ENCODE data around the gene RPTOR. TPM values are rescaled to one million over a fixed set of nuclear protein-coding genes. Genes with fewer than 3 reads are reported as not detected.

RPTOR gene
- total RNA-seq, 1 experiment from 2014 or later, result 25.1 TPM

GRCh38 chr17:80856863-80857755 is 312.5 kb downstream of the RPTOR start:
- Histone ChIP-seq H3K14ac (ENCODE audit: insufficient read depth, low read length) (no peak overlapping the region; the same call in 1 of the 2 replicates), H3K56ac (ENCODE audit: insufficient read length, low read depth, low read length) (no peak overlapping the region), H3K27ac (ENCODE audit: insufficient read length, low read depth, low read length) (no peak overlapping the region), H3K27me3 (ENCODE audit: insufficient read depth, low read length) (no peaks in the 10 kb centered on the region), H4K20me1 (ENCODE audit: control insufficient read depth, insufficient read depth, insufficient read length) (no peaks in the 10 kb centered on the region), H3K9ac (ENCODE audit: extremely low read depth, insufficient read length, low read length) (no peak overlapping the region), H3K9me3 (ENCODE audit: control insufficient read depth, low read depth, low read length) (no peaks in the 10 kb centered on the region), H2BK15ac (ENCODE audit: low read depth, low read length) (no peak overlapping the region), H2AFZ (ENCODE audit: low read length) (no peak overlapping the region), H4K5ac (ENCODE audit: insufficient read length, low read depth, low read length) (no peak overlapping the region), H4K8ac (replicated peaks; ENCODE audit: insufficient read length, low read depth, low read length) (no peak overlapping the region), H3K79me2 (ENCODE audit: insufficient read depth, low read length) (no peaks in the 10 kb centered on the region), H2BK12ac (ENCODE audit: insufficient read length, low read depth, low read length) (no peak overlapping the region), H3K79me1 (ENCODE audit: insufficient read depth, low read depth, low read length, poor library complexity, severe bottlenecking) (no peaks in the 10 kb centered on the region), H3T11ph (ENCODE audit: low read length) (no peak overlapping the region), H3K4ac (ENCODE audit: low read depth, low read length) (no peak overlapping the region), H3K4me1 (ENCODE audit: insufficient read depth, low read length) (peaks cover 5% of the 10 kb centered on the region; the same call in 1 of the 2 replicates), H3K4me2 (ENCODE audit: insufficient read depth, insufficient read length, low read length) (no peak overlapping the region), H2BK120ac (ENCODE audit: low read depth, low read length, poor library complexity, severe bottlenecking) (no peak overlapping the region), H2BK5ac (ENCODE audit: insufficient read length, low read length) (no peak overlapping the region), H3K18ac (ENCODE audit: insufficient read length, low read depth, low read length) (no peak overlapping the region), H2AK5ac (ENCODE audit: insufficient read length, low read length) (no peak overlapping the region), H3K23ac (ENCODE audit: insufficient read length, low read depth, low read length) (no peak overlapping the region), H4K91ac (ENCODE audit: insufficient read length, low read depth, low read length) (no peak overlapping the region), H2BK20ac (ENCODE audit: low read depth, low read length, poor library complexity, severe bottlenecking) (no peak overlapping the region), H3K23me2 (ENCODE audit: insufficient read length, low read depth, low read length, poor library complexity, severe bottlenecking) (no peaks in the 10 kb centered on the region)
- TF ChIP-seq CTCF (conservative IDR thresholded peaks at IDR 0.05), result no peak
- WGBS (ENCODE audit: extremely low coverage, insufficient read length, low lambda C conversion rate), result no CpG with 5 or more reads among the region's 27 CpGs
- peaks cover 5 to 12% (median 11%) of the 10 kb centered on the region in 3 experiments; a peak in 6 of 7 replicates for H3K36me3 Mint-ChIP-seq (ENCODE audit: insufficient read depth in 1 of 3, low read depth in 3 of 3)
- DNase-seq, result no peak
- no peak overlapping the region for H3K4me3 Mint-ChIP-seq
- H3K27ac Mint-ChIP-seq, result peak overlapping the region in 1 of 3 experiments; percentile 53; a peak in 1 of 7 replicates
- no peaks in the 10 kb centered on the region; the same call in 1 of the 2 replicates for H3K27me3 Mint-ChIP-seq (ENCODE audit: low read depth)
- peaks cover 44 to 51% of the 10 kb centered on the region in 2 experiments for H3K4me1 Mint-ChIP-seq
- H3K9me3 Mint-ChIP-seq, result no peaks in the 10 kb centered on the region

All from H9 (cell line).